HG03575 (cell line): Measurements from ENCODE around the gene KCNJ4.
"Not testable (repeated sequence)": the region's sequence is repeated elsewhere in the genome, so short reads cannot be mapped to it uniquely, and the experiment has no call there.

Experiments
- ATAC-seq: cut with Tn5 transposase; IDR thresholded peaks from one replicate; pipeline ENCODE4 v1.9.1; 2021; ENCODE audit not compliant: unreplicated experiment, insufficient number of reproducible peaks, low FRiP score; ENCODE audit errors: extremely low read depth

The KCNJ4 gene

GRCh38 chr22:38398609-38399461 is 56.2 kb downstream of the KCNJ4 start:
- no peak for ATAC-seq

DNA sequence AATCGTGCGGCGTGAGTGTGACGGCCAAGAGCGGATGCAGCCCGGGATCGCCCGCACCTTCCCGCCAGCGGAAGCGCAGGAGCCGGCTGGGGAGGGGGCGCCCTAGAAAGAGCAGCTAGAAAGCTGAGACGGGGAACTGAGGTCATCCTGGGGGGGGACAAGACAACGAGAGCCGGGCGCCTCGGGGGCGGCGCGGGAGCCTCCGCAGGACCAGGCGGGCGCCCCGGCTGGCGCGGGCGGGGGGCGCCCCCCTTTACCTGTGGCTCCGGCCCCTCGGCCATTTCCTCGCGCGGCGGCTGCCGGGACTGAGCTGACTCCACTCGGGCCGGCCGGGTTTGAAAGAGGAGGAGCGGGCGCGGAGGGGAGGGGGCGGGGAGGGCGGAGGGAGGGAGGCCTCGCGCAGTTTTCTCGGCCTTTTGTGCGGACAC is 56.8 kb downstream of the KCNJ4 start:
- ATAC-seq, result not testable (repeated sequence)

GRCh38 chr22:38397189-38398085 is 57.6 kb downstream of the KCNJ4 start:
- no peak for ATAC-seq

DNA sequence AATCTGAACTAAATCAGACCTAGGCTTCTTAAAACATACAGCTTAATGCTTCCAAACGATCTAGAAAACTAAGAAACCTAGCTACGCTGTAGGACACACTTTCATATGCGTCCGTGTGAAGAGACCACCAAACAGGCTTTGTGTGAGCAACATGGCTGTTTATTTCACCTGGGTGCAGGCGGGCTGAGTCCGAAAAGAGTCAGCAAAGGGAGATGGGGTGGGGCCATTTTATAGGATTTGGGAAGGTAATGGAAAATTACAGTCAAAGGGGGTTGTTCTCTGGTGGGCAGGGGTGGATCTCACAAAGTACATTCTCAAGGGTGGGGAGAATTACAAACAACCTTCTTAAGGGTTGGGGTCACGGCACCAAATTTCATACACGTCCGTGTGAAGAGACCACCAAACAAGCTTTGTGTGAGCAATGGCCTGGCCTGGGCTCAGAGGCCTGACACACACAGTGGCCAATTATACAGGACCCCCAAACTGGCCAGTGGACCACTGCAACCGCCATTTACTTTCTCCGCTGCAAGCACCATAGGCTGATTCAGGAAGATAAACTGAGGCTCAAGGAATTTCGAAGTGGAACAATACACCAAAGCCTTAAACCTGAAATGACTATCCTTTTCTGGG is 58.4 kb downstream of the KCNJ4 start:
- ATAC-seq, result not testable (repeated sequence)

- not testable (repeated sequence) for ATAC-seq
Observed at GRCh38 chr22:38395944-38396343, 59.1 kb downstream of the KCNJ4 start.

DNA sequence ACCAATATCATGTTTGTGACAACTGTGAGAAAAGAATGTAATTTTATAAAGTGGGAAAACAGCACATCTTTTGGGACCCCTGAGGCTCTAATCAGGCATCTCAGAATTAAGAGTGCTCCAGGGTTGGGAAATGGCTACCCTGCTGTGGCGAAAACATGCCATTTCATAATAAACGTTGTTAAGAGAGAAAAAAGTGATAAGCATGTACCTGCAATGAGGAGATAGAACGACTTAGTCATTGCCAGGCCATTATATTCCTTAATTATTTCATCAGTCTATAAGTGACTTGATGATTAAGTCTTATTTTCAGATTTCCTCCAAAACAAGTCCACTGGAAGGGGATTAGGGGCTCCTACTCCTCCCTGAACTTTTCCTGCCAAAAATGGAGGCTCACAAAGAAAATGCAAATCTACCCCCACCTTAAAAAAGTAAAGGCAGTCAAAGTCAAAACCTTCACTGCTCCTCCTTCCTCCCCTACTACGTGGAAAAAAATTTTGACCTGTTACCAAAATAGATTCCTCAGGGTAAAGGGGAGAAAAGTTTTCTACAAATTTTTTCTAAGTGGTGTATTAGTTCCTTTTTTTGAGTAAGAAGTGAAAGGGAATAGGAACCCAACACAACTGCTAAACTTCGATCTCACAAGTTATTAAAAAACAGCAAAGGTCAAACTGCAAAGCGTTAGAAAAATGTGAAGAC is 59.9 kb downstream of the KCNJ4 start:
- not testable (repeated sequence) for ATAC-seq

DNA sequence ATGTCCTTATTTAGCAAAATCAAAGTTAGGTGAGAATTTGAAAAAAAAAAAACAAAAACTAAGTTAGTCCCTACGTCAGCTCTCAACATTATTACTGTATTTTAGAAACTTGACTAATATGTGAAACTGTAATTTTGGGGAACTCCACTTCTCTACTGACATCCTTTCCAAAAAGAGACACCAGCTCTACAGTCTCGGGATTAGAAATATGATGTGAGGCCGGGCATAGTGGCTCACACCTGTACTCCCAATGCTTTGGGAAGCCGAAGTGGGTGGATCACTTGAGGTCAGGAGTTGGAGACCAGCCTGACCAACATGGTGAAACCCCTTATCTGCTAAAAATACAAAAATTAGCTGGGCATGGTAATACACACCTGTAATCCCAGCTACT is 65.6 kb downstream of the KCNJ4 start:
- not testable (repeated sequence) for ATAC-seq

DNA sequence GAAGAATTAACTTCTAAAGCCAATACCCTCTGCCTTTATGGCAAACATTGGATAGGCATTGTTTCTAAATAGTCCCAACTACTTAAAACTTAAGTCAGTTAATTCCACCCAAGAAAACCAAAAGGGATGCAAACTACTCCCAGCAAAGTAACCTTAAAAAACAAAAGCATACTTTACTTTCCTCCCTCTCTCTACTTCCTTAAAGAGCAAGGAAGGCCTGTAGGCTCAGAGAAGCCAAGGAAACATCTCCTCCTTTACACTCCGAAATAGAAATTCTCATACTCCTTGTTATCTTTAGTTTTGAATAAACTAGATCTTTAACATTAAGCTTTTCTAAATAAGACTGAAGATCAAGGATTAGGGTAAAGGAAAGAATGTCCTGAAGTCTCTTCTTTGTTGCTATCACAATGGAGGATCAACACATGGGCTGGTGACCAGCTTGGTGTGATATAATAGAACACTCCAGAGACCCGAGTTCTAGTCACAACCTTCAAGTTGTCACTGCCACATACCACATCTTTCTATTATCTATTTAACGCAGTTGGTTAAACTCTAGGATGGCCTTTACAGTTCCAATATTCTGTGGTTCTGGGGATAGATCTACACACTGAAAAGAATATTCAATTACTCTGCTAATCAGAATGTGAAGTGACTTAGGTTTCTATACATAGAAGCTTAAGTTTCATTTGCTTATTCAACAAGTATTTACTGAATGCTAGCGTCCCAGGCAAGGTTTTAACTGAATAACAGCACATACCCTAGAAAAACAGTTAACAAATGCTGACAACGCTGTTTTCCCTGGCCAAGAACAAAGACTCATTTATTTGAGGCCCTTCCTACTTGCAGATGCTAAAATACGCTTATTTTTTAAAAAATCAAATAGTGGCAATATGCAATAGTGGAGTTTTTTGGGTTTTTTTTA is 66.2 kb downstream of the KCNJ4 start:
- not testable (repeated sequence) for ATAC-seq

GRCh38 chr22:38386918-38387317 is 68.1 kb downstream of the KCNJ4 start:
- not testable (repeated sequence) for ATAC-seq

- ATAC-seq, result no peak
Observed at GRCh38 chr22:38383417-38383816, 71.6 kb downstream of the KCNJ4 start.

- not testable (repeated sequence) for ATAC-seq
Observed at GRCh38 chr22:38381371-38381770, 73.6 kb downstream of the KCNJ4 start.
